ENCODE results near the gene ASPA.

GRCh38 chr17:3546997-3547396, 71.2 kb downstream of the ASPA start:
- no peak for TF ChIP-seq CTCF (IDR thresholded peaks at IDR 0.05)
- no peak for TF ChIP-seq POLR2A (IDR thresholded peaks at IDR 0.05)
